ENCODE results near the gene ANKRD12.
A peak's percentile ranks its signal among the peaks of the same experiment; 100 is the strongest.

The ANKRD12 gene

DNA sequence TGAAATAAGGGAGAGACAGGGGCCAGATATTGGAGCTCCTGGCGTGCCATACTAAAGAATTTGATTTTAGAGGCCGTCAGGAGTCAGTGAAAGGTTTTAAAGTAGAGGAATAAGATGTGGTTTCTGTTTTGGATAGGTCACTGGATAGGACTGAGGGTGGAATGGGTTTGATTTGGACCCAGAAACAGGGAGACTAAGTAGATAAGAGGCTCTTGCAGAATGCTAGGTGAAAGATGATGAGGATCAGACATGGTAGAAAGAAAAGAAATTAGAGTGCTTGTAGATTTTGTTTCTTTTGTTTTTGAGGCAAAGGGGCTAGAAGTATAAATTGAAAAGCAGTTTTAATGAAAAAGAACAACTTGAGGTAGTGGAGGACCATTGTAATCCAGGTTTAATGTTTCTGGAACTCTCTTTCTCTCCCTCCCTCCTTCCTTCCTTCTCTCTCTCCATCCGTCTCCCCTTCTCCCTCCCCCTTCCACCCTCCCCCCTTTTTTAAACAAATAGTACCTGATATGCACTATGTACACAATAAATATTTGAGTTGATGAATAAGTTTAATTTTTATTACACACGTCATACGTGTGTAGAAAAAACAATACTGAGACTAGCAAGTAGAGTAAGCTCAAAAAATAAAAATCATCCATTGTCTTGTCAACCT, 32.2 kb upstream of the ANKRD12 start:
- H3K27me3 Mint-ChIP-seq (ENCODE audit: low read depth), result no peaks in the 10 kb centered on the region
- H3K4me1 Mint-ChIP-seq, result peaks cover 67% of the 10 kb centered on the region
- peak overlapping the region; percentile 81 to 98 (median 95) for H3K4me3 Mint-ChIP-seq
- TF ChIP-seq, protein P1, sequence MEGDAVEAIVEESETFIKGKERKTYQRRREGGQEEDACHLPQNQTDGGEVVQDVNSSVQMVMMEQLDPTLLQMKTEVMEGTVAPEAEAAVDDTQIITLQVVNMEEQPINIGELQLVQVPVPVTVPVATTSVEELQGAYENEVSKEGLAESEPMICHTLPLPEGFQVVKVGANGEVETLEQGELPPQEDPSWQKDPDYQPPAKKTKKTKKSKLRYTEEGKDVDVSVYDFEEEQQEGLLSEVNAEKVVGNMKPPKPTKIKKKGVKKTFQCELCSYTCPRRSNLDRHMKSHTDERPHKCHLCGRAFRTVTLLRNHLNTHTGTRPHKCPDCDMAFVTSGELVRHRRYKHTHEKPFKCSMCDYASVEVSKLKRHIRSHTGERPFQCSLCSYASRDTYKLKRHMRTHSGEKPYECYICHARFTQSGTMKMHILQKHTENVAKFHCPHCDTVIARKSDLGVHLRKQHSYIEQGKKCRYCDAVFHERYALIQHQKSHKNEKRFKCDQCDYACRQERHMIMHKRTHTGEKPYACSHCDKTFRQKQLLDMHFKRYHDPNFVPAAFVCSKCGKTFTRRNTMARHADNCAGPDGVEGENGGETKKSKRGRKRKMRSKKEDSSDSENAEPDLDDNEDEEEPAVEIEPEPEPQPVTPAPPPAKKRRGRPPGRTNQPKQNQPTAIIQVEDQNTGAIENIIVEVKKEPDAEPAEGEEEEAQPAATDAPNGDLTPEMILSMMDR (IDR thresholded peaks at IDR 0.05; ENCODE audit: unreplicated experiment in 3 of 3), result no peak
- H3K27ac Mint-ChIP-seq, result peak overlapping the region; percentile 80 to 99 (median 97)
- peaks cover 4% of the 10 kb centered on the region for H3K36me3 Mint-ChIP-seq (ENCODE audit: low read depth)
- H3K9me3 Mint-ChIP-seq, result no peaks in the 10 kb centered on the region

DNA sequence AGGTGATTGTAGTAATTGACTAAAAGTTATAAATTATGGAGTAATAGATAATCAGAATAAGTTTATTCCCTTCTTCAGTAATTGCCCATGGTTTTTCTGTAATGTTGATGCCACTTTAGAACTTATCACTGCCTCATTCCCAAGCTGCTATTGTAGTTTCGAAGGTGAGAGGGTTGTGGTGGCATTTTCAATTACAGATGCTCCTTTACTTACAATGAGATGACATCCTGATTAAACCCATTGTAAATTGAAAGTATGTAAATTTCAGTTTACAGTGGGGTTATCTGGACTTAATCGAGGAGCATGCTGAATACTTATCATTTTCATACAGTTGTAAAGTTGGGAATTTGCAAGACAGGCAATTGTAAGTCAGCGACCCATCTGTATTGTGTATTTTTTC, 31.2 kb upstream of the ANKRD12 start:
- H3K27ac Mint-ChIP-seq, result peak overlapping the region; percentile 34 to 90 (median 67)

DNA sequence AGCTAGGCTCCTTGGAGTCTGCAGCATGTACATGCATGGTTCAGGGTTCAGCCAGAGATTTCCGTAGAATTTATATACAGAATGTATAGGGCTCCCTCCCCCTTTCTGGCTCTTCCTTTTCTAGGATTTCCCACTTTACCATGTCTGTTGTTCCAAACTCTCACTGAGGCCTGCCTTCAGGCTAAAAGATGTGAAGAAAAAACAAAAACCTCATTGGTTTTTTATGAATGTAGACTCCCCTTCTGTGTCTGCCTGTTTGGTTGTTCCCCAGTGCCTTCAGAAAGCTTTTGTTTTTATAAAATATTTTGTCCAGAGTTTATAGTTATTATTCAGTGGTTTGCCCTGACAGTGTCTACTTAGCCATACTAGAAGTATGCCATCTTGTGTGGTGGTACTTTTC, 30.5 kb upstream of the ANKRD12 start:
- Mint-ChIP-seq H3K4me1 (peaks cover 76% of the 10 kb centered on the region), H3K9me3 (no peaks in the 10 kb centered on the region)

More for the DNA sequence above, 31.2 kb upstream of the ANKRD12 start:
- Mint-ChIP-seq H3K4me1 (peaks cover 75% of the 10 kb centered on the region), H3K27me3 (ENCODE audit: low read depth) (no peaks in the 10 kb centered on the region), H3K4me3 (peak overlapping the region; percentile 81 to 98 (median 95)), H3K9me3 (no peaks in the 10 kb centered on the region), H3K36me3 (ENCODE audit: low read depth) (peaks cover 4% of the 10 kb centered on the region)
- TF ChIP-seq, protein P1 (IDR thresholded peaks at IDR 0.05; ENCODE audit: unreplicated experiment in 3 of 3), result no peak

DNA sequence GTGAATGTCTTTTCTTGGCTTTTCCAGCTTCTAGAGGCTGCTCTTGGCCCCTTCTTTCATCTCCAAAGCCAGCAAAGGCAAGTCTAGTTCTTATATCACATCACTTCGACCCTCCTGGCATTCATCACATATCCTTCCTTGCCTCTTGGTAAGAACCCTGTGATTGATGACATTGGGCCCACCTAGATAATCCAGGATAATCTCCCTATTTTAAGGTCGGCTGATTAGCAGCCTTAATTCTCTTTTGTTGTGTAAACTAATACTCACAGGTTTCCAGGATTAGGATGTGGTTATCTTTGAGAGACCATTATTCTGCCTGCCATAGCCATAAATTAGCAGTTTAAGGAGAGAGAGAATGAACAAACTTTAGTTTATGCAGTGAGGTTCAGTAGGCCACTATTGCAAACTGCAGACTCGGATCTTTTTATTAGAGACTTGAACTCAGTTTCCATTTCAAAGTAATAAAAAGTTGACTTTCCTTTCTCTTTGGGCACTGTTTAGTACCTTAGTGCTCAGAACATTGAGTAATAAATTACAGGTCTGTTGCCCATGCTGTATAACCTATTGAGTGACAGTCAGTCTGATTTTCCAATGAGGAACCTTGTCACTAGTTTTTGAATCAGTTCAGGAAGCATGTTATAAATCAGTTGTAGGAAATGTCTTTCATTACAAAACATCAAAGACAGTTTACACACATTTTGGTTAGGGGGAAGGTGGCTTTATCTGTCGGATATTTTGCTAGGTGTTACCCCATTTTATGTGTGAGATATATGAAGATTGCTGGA, 29.6 kb upstream of the ANKRD12 start:
- peaks cover 69% of the 10 kb centered on the region for H3K4me1 Mint-ChIP-seq
- H3K9me3 Mint-ChIP-seq, result no peaks in the 10 kb centered on the region
- H3K27ac Mint-ChIP-seq, result peak overlapping the region in 1 of 3 experiments; percentile 9
- TF ChIP-seq, protein P1 (IDR thresholded peaks at IDR 0.05; ENCODE audit: unreplicated experiment in 3 of 3), result no peak
- H3K36me3 Mint-ChIP-seq (ENCODE audit: low read depth), result peaks cover 8% of the 10 kb centered on the region
- peak overlapping the region; percentile 35 to 81 (median 37) for H3K4me3 Mint-ChIP-seq
- H3K27me3 Mint-ChIP-seq (ENCODE audit: low read depth), result no peaks in the 10 kb centered on the region

More for the DNA sequence above, 30.5 kb upstream of the ANKRD12 start:
- TF ChIP-seq, protein P1 (IDR thresholded peaks at IDR 0.05; ENCODE audit: unreplicated experiment in 3 of 3), result no peak
- H3K4me3 Mint-ChIP-seq, result peak overlapping the region; percentile 81 to 98 (median 95)
- H3K36me3 Mint-ChIP-seq (ENCODE audit: low read depth), result peaks cover 8% of the 10 kb centered on the region
- no peaks in the 10 kb centered on the region for H3K27me3 Mint-ChIP-seq (ENCODE audit: low read depth)
- peak overlapping the region; percentile 34 to 90 (median 67) for H3K27ac Mint-ChIP-seq

DNA sequence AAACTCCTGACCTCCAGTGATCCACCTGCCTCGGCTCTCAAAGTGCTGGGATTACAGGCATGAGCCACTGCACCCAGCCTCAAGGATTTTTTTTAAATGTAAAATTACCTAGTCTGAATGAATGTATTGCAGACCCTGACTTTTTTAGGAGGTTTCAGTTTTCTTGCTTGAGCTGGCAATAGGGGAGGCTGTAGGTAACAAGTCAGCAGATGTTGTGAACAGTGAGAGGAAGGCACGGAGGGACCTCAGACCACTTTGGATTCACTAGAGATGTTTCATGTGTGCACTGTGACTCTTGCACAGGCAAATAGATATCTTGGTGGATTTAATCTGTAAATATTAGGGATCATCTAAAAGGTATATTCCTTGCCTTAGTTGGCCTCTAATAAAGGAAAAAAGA, 27.7 kb upstream of the ANKRD12 start:
- H3K4me1 Mint-ChIP-seq, result peaks cover 68% of the 10 kb centered on the region
- no peak overlapping the region for H3K4me3 Mint-ChIP-seq
- H3K9me3 Mint-ChIP-seq, result no peaks in the 10 kb centered on the region
- peak overlapping the region in 2 of 3 experiments; percentile 6 to 60 for H3K27ac Mint-ChIP-seq
- TF ChIP-seq, protein P1 (IDR thresholded peaks at IDR 0.05; ENCODE audit: unreplicated experiment in 3 of 3), result no peak
- peaks cover 17% of the 10 kb centered on the region for H3K36me3 Mint-ChIP-seq (ENCODE audit: low read depth)
- no peaks in the 10 kb centered on the region for H3K27me3 Mint-ChIP-seq (ENCODE audit: low read depth)
